ENCODE results near the gene MED13.

DNA sequence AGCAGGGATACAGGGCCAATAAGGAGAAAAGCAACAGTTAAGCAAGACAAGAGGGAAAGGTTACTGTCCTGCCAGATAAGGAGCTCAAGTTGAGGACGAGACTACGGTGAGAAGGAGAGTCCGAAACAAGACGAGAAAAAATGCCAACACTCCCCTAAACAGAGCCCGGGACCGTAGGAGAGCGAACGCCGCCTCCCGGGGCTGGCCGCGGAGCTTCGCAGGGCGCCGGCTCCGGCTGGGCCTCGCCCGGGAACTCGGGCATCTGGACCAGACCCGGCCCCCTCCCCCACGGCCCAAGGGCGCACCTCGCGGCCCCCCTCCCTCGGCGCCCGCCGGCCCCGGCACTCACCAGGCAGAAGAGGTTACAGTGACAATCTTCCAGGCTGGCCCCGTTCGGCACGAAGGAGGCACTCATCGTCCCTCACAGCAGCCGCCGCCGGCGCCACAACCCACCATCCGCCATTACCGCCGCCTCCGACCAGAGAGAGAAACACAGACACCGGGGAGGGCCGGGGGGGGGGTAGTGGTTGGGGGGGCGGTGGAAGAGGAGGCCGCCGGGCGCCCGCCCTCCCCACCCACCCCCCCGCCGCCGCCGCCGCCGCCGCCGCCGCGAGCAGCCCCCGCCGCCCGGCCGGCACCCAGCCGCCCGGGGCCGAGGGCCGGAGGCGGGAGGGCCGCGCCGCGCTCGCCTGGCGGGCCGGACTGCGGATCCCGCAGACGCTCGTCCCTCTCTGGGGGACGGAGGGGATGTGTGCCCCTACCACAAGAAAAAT is at the start of gene MED13:
- TF ChIP-seq, protein P1, sequence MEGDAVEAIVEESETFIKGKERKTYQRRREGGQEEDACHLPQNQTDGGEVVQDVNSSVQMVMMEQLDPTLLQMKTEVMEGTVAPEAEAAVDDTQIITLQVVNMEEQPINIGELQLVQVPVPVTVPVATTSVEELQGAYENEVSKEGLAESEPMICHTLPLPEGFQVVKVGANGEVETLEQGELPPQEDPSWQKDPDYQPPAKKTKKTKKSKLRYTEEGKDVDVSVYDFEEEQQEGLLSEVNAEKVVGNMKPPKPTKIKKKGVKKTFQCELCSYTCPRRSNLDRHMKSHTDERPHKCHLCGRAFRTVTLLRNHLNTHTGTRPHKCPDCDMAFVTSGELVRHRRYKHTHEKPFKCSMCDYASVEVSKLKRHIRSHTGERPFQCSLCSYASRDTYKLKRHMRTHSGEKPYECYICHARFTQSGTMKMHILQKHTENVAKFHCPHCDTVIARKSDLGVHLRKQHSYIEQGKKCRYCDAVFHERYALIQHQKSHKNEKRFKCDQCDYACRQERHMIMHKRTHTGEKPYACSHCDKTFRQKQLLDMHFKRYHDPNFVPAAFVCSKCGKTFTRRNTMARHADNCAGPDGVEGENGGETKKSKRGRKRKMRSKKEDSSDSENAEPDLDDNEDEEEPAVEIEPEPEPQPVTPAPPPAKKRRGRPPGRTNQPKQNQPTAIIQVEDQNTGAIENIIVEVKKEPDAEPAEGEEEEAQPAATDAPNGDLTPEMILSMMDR (IDR thresholded peaks at IDR 0.05): no peak
- TF ChIP-seq ZFX (IDR thresholded peaks at IDR 0.05; ENCODE audit: borderline replicate concordance): no peak

All from 22Rv1 (cell line).